ENCODE results near the gene ISX. TPM values are rescaled to one million over a fixed set of nuclear protein-coding genes. Genes with fewer than 3 reads are reported as not detected.

Gene ISX
- total RNA-seq, 1 experiment from 2014 or later, result not detected

GRCh38 chr22:35033635-35034296, 32.2 kb upstream of the ISX start:
- no TSS peak for BruUV-seq (replicated peaks)
- Histone ChIP-seq H3K36me3 (ENCODE audit: insufficient read depth, low read length, poor library complexity, severe bottlenecking) (no peaks in the 10 kb centered on the region), H3K9me3 (ENCODE audit: low read depth, low read length, poor library complexity, severe bottlenecking) (no peaks in the 10 kb centered on the region), H3K27me3 (replicated peaks; ENCODE audit: insufficient read depth, low read depth, low read length, poor library complexity) (peaks cover 17% of the 10 kb centered on the region), H3K4me1 (ENCODE audit: insufficient read depth, low read length, poor library complexity, severe bottlenecking) (no peaks in the 10 kb centered on the region), H3K4me3 (ENCODE audit: low read depth, low read length, poor library complexity, severe bottlenecking) (no peak overlapping the region), H3K27ac (ENCODE audit: low read depth, low read length, poor library complexity, severe bottlenecking) (no peak overlapping the region)
- POLR2A ChIA-PET (ENCODE audit: low non-redundant PET), result no interaction called here
- no peak for DNase-seq (ENCODE audit: low spot score)
- CTCF ChIA-PET, result no interaction called here
- intact Hi-C loops (cut with micrococcal nuclease; ENCODE audit: unreplicated experiment), result no loop called here
- TF ChIP-seq EZH2 (IDR thresholded peaks at IDR 0.05; ENCODE audit: borderline replicate concordance, low read depth, low read length, poor library complexity, severe bottlenecking), result no peak
- no peak for TF ChIP-seq CTCF (conservative IDR thresholded peaks at IDR 0.05; ENCODE audit: low read depth, low read length)

GRCh38 chr22:35034963-35035362, 31.0 kb upstream of the ISX start:
- Histone ChIP-seq H3K27me3 (replicated peaks; ENCODE audit: insufficient read depth, low read depth, low read length, poor library complexity) (peaks cover 25% of the 10 kb centered on the region), H3K9me3 (ENCODE audit: low read depth, low read length, poor library complexity, severe bottlenecking) (no peaks in the 10 kb centered on the region), H3K4me3 (ENCODE audit: low read depth, low read length, poor library complexity, severe bottlenecking) (no peak overlapping the region), H3K36me3 (ENCODE audit: insufficient read depth, low read length, poor library complexity, severe bottlenecking) (no peaks in the 10 kb centered on the region), H3K27ac (ENCODE audit: low read depth, low read length, poor library complexity, severe bottlenecking) (no peak overlapping the region), H3K4me1 (ENCODE audit: insufficient read depth, low read length, poor library complexity, severe bottlenecking) (no peaks in the 10 kb centered on the region)
- ChIA-PET CTCF (no interaction called here), POLR2A (ENCODE audit: low non-redundant PET) (no interaction called here)
- TF ChIP-seq CTCF (conservative IDR thresholded peaks at IDR 0.05; ENCODE audit: low read depth, low read length), result no peak
- TF ChIP-seq EZH2 (IDR thresholded peaks at IDR 0.05; ENCODE audit: borderline replicate concordance, low read depth, low read length, poor library complexity, severe bottlenecking), result no peak
- DNase-seq (ENCODE audit: low spot score), result no peak
- BruUV-seq (replicated peaks), result no TSS peak
- intact Hi-C loops (cut with micrococcal nuclease; ENCODE audit: unreplicated experiment), result no loop called here

- peak; percentile 28 for DNase-seq (ENCODE audit: low spot score)
- POLR2A ChIA-PET (ENCODE audit: low non-redundant PET), result no interaction called here
- no TSS peak for BruUV-seq (replicated peaks)
- Histone ChIP-seq H3K4me3 (ENCODE audit: low read depth, low read length, poor library complexity, severe bottlenecking) (no peak overlapping the region), H3K9me3 (ENCODE audit: low read depth, low read length, poor library complexity, severe bottlenecking) (no peaks in the 10 kb centered on the region), H3K36me3 (ENCODE audit: insufficient read depth, low read length, poor library complexity, severe bottlenecking) (no peaks in the 10 kb centered on the region), H3K27ac (ENCODE audit: low read depth, low read length, poor library complexity, severe bottlenecking) (no peak overlapping the region), H3K27me3 (replicated peaks; ENCODE audit: insufficient read depth, low read depth, low read length, poor library complexity) (peaks cover 22% of the 10 kb centered on the region), H3K4me1 (ENCODE audit: insufficient read depth, low read length, poor library complexity, severe bottlenecking) (no peaks in the 10 kb centered on the region)
- TF ChIP-seq EZH2 (IDR thresholded peaks at IDR 0.05; ENCODE audit: borderline replicate concordance, low read depth, low read length, poor library complexity, severe bottlenecking) (no peak), CTCF (conservative IDR thresholded peaks at IDR 0.05; ENCODE audit: low read depth, low read length) (peak; percentile 45)
- intact Hi-C loops (cut with micrococcal nuclease; ENCODE audit: unreplicated experiment), result no loop called here
- CTCF ChIA-PET, result no interaction called here
Observed at GRCh38 chr22:35037089-35037488, 28.9 kb upstream of the ISX start.

Data from A673 (cell line).